GM21737 (cell line): Measurements from ENCODE around the gene SRRM4.

Experiments
- ATAC-seq: cut with Tn5 transposase; IDR thresholded peaks from one replicate; pipeline ENCODE4 v1.9.1; 2021; ENCODE audit warnings: mild to moderate bottlenecking, moderate library complexity; ENCODE audit not compliant: unreplicated experiment

SRRM4 gene

DNA sequence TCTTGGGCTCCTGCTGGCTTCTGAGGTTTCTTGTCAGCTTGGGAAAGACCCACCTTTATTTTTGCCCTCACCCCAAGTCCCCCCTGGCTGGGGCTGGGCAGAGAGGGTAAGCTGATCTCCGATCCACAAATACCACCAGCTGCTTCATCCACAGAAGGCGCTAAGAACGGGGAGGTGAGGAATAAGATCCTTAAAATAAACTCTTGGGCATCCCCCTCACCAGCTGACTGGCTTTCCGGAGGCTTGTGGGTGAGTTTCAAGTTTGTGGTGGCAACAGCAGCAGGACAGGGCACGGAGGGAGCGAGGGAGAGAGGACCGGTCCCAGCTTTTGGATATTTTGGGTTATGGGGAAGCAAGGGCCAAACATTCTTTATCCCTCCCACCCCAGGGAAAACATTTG is 176.6 kb downstream of the SRRM4 start:
- ATAC-seq: no peak

- no peak for ATAC-seq
Measured at GRCh38 chr12:119158402-119158801, 177.1 kb downstream of the SRRM4 start.

DNA sequence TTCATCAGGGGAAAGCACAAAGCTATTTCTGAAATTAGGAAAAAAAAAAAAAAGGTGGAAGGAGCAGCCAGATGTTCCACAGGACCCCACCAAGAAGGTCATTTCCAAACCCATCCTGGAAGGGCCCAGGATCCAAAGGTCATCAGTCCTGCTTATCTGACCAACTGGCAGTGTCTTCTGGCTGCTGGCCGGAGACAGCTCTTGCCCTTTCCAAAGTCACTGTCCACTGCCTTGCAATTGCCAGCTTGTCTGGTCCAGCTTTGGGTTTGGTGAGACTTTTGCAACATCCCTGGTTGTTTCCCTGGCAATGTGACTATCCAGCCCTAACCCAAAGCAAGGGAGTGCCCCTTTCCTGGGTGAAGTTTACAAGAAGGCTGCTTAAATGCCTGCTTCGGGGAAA is 178.5 kb downstream of the SRRM4 start:
- no peak for ATAC-seq

- ATAC-seq: no peak
Measured at GRCh38 chr12:119167902-119168301, 186.6 kb downstream of the SRRM4 start.

- ATAC-seq: no peak
Measured at GRCh38 chr12:119168721-119169120, 187.4 kb downstream of the SRRM4 start.

DNA sequence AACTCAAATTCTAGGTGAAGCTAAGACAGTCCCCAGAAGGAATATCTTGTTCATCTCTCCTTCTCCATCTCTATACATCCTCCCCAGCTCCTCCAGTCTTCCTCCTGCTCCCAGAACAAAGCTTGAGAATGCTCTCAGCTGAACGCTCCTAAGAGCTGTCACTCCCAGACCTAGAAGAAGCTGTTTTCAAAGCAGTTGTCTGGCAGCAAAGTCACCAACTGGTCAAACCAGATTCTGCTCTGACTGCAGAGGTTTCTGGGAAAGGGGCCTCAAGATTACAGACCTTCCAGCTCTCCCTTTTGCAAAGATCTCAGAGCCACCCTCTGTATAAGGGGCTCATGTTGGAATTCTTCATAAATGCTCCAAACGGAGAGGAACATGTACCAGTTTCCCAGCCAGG is 187.8 kb downstream of the SRRM4 start:
- no peak for ATAC-seq

GRCh38 chr12:119171291-119171690 is 189.9 kb downstream of the SRRM4 start:
- ATAC-seq: no peak

DNA sequence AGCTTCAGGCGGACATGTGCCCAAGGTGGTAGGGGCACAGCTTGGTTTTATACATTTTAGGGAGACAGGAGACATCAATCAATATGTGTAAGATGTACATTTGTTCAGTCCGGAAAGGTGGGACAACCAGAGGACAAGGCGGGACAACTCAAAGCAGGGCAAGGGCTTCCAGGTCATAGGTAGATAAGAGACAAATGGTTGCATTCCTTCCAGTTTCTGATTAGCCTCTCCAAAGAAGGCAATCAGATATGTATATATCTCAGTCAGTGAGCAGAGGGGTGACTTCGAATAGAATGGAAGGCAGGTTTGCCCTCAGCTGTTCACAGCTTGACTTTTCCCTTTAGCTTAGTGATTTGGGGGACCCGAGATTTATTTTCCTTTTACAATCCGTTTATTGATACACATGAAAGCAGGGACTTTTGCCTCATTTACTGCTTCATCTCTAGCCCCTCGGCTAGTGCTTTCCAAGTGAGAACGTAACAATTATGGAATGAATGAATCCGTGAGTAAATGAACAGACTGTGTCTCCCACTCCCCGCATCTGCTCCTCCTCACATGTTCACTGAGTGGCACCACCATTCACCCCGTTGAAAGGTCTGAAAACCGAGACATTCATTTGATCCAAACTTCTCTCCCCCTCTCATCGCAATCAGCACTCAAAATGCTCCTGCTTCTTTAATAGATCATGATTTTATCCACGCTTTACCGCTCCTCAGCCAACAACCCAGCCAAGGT is 190.5 kb downstream of the SRRM4 start:
- ATAC-seq: no peak

DNA sequence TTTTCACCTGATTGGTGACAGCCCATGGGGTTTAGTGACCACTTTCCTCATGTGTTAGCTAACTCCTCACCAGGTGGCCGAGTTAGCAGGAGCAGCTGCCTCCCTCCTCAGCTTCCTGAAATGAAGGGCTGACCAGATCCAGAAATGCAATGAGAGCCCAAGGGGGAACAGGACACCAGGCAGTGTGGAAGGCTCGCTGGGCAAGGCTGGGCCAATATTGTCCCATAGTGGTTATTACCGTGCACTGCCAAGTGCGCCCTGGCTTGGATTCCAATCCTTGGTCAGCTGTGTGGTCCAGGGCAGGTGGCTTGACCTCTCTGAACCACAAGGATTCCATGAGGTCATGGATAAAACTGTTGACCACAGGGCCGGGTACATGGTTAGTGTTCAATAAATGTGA is 193.7 kb downstream of the SRRM4 start:
- ATAC-seq: no peak

- no peak for ATAC-seq
Measured at GRCh38 chr12:119176267-119177055, 195.1 kb downstream of the SRRM4 start.

GRCh38 chr12:119177056-119177325 is 195.7 kb downstream of the SRRM4 start:
- ATAC-seq: no peak

- ATAC-seq: no peak
Measured at GRCh38 chr12:119177724-119178380, 196.5 kb downstream of the SRRM4 start.

DNA sequence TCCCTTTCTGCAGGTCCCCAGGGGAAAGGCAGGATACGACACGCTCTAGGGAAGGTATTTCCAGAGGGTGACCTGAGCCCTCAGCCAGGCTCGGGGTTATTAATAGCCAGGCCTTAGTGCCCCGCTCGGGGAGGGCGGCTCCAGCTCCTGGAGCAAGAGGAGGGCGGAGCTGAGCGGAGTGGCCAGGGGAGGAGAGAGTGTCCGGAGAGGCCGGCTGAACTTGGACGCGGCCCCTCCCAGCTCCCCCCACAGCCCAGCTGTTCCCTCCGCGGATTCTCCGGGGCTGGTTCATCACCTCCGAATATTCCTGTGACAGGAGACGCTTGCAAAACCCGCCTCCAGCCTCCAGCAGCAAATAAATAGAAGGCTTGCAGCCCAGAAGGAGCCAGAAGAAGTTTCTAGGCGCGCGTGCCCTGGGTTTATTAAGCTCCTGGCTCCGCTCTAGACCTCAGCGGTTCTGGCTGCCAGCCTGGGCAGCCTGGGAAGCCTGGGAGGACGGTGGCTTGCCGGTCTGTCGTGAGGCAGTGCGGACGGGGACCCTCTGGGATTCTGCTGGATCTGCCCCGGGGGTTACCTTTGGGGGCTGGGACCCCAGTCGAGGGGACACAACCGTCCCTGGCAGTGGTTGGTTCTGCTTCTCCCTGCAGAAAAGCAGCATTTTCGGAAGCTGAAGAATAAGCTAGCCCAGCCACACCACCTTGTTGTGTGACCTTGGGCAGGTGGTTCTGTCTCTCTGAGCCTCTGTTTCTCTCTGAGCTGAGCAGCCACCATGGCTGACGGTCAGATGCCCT is 197.4 kb downstream of the SRRM4 start, which contains the start of gene HSPB8:
HSPB8 (plus strand) TSS at position 388 of the 791 bp plus-strand sequence; CDS start at position 770, 382 bp downstream.
- no peak for ATAC-seq

DNA sequence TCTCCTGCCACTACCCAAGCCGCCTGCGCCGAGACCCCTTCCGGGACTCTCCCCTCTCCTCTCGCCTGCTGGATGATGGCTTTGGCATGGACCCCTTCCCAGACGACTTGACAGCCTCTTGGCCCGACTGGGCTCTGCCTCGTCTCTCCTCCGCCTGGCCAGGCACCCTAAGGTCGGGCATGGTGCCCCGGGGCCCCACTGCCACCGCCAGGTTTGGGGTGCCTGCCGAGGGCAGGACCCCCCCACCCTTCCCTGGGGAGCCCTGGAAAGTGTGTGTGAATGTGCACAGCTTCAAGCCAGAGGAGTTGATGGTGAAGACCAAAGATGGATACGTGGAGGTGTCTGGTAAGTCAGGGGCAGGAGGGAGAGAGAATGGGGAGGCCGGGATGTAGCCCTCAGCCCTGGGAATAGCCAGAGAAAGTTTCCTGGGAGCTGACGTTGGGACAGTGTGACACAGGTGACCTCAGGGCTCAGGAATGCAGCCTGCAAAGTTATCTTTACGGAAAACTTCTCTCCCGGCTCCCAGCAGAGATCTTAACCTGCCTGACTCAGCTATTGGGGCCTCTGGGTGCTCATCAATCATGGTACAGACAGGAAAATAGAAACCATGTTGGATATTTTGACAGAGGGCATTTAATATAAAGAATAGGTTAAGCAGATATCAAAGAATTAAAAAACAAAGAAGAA is 198.1 kb downstream of the SRRM4 start:
- ATAC-seq: no peak

DNA sequence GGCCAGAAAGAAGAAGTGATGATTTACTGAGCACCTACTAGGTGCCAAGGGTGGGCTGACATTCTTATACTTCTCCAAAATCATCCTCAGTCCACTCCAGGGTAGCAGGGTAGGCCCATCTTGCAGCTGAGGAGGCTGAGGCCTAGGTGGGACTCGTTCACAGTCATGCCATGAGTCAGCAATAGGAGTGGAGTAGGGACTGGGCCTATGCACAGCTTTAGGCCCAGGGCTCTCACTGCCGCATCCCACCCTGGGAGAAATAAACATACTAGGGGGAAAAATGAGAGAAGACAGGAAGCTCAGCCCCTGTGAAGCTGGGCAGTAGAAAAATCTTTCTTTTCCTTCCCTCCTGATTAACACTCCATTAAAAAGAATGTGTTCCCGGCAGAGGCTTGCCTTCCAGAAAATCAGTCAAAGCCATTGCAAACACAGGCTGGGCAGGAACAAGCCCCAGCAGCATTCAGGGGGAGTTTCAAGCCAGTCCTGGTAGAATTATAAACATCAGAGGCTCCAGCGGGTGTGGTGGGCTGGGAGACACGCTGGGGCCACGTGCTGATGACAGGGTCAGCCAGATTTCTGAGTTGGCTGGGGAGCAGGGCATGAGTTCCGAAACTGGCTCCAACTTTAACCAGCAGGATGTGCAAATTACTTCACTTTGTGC is 199.2 kb downstream of the SRRM4 start:
- ATAC-seq: no peak

DNA sequence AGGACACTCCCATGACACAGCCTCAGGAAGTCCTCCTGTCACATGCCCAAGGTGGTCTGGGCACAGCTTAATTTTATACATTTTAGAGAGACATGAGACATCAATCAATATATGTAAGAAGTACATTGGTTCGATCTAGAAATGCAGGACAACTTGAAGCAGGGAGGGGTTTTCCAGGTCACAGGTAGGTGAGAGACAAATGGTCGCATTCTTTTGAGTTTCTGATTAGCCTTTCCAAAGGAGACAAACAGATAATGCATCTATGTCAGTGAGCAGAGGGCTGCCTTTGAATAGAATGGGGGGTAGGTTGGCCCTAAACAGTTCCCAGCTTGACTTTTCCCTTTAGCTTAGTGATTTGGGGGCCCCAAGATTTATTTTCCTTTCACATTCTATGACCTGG is 199.9 kb downstream of the SRRM4 start:
- no peak for ATAC-seq

DNA sequence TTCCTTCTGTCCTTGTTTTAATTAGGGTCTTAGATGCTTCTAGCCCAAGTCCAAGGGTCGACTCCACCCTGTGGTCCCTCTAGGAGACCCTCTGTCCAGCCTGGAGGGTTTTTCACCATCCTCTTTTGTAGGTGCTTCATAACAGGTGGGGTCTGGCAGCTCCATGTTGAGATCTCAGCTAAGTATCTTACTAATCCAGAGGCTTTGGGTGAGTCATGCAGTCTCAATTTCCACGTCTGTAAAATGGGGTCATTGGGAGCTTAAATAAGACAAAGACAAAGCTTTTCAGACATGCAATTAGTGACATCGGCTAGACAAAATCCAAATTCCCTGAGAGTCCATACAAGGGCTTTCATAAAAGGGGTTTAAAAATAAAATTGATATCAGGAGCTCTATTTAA is 200.6 kb downstream of the SRRM4 start:
- no peak for ATAC-seq

GRCh38 chr12:119182701-119183493 is 201.6 kb downstream of the SRRM4 start:
- ATAC-seq: no peak

DNA sequence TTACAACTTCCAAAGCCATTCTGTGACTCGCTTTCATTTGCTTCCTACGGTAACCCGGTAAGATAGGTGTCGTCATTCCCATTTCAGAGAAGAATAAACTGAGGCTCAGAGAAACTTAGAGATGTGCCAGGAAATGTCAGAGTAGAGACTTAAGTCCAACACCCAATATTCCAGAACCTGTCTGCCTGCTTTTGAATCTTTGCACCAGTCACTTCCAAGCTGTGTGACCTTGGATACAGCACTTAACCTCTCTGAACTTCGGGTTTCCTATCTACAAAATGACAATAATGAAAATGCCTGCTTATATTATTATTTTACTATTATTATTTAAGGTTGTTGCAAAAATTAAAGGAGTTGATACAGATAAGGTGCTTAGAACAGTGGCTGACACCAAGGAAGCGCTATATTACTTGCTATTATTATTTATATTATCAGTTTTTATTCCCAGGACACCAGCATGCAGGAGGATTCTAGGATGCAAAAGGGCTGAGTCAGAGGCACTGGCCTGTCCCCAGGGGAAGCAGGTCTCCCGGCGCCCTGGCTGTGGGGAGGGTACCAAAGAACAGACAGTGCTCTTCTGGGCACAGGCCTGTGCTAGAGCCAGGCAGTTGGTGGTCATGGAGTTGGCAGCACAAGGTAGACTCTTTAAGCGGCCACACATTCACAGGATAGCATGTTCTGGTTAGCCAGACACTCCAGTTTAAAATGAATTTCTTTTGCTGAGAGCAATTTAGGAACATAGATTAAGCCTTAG is 202.8 kb downstream of the SRRM4 start:
- ATAC-seq: no peak
